CD14-positive monocyte (primary cell): ENCODE measurements around the gene C1QTNF6. TPM values are rescaled to one million over a fixed set of nuclear protein-coding genes. Genes with fewer than 3 reads are reported as not detected.
A peak's percentile ranks its signal among the peaks of the same experiment; 100 is the strongest.

Experiments used
- DNase-seq, 3 donors: peaks; one replicate each; pipeline ENCODE4 v3.0.0-alpha.2; 2011 to 2022
- H2AFZ ChIP-seq: 2 replicates; pipeline ENCODE4 v1.6.0; 2012; ENCODE audit warnings: mild to moderate bottlenecking, low read depth, low read length, inconsistent platforms; ENCODE audit not compliant: insufficient read depth, poor library complexity, severe bottlenecking
- H3K27ac ChIP-seq, 2 donors: 1 replicate in 1 of 2; 2 replicates in 1 of 2; pipeline ENCODE4 v1.5.1; 2012 to 2013; ENCODE audit warnings: low read length in 2 of 2, control low read depth in 1 of 2, inconsistent platforms in 1 of 2, low read depth in 1 of 2, mild to moderate bottlenecking in 1 of 2
- H3K27me3 ChIP-seq, 2 donors: one replicate each; pipeline versions ENCODE4 v1.6.0 to v1.6.1; 2011 to 2013; ENCODE audit warnings: low read length in 2 of 2; ENCODE audit not compliant: control insufficient read depth in 2 of 2, insufficient read depth in 2 of 2
- H3K36me3 ChIP-seq, 2 donors: replicated peaks in 1 of 2; 1 replicate in 1 of 2; 2 replicates in 1 of 2; pipeline versions ENCODE4 v1.5.1 to v1.6.1; 2012 to 2013; ENCODE audit warnings: low read length in 2 of 2, control low read depth in 1 of 2, inconsistent platforms in 1 of 2, mild to moderate bottlenecking in 1 of 2; ENCODE audit not compliant: insufficient read depth in 2 of 2, control insufficient read depth in 1 of 2
- H3K4me1 ChIP-seq, 2 donors: 1 replicate in 1 of 2; 2 replicates in 1 of 2; pipeline versions ENCODE4 v1.5.1 to v1.6.1; 2012 to 2013; ENCODE audit warnings: low read length in 2 of 2, control low read depth in 1 of 2, inconsistent platforms in 1 of 2, mild to moderate bottlenecking in 1 of 2, moderate library complexity in 1 of 2; ENCODE audit not compliant: insufficient read depth in 2 of 2, control insufficient read depth in 1 of 2
- H3K4me2 ChIP-seq: replicated peaks from 2 replicates; pipeline ENCODE3; 2012; ENCODE audit warnings: low read length, moderate library complexity, mild to moderate bottlenecking; ENCODE audit not compliant: poor library complexity, severe bottlenecking; ENCODE audit errors: extremely low read depth
- H3K4me3 ChIP-seq, 3 experiments: fragments of 200-600 bp in 1 of 3; sonication (generic) in 1 of 3; replicated peaks in 1 of 3; 1 replicate in 2 of 3; 2 replicates in 1 of 3; pipeline ENCODE4 v1.5.1; 2011 to 2013; ENCODE audit warnings: low read length in 3 of 3, mild to moderate bottlenecking in 3 of 3, control low read depth in 2 of 3, low read depth in 2 of 3, inconsistent platforms in 1 of 3, moderate library complexity in 1 of 3
- H3K79me2 ChIP-seq: 2 replicates; pipeline ENCODE4 v1.6.0; 2012; ENCODE audit warnings: mild to moderate bottlenecking, control low read depth, inconsistent platforms, low read length, moderate library complexity; ENCODE audit not compliant: insufficient read depth
- H3K9ac ChIP-seq: 2 replicates; pipeline ENCODE4 v1.6.0; 2017; ENCODE audit warnings: low read length, mild to moderate bottlenecking; ENCODE audit not compliant: insufficient read depth, poor library complexity, severe bottlenecking
- H3K9me3 ChIP-seq, 2 donors: replicated peaks in 1 of 2; 1 replicate in 1 of 2; 2 replicates in 1 of 2; pipeline versions ENCODE4 v1.5.1 to v1.6.1; 2012 to 2013; ENCODE audit warnings: low read length in 2 of 2, control low read depth in 1 of 2; ENCODE audit not compliant: control insufficient read depth in 1 of 2, insufficient read depth in 1 of 2
- H4K20me1 ChIP-seq: 2 replicates; pipeline ENCODE4 v1.6.0; 2012; ENCODE audit warnings: mild to moderate bottlenecking, low read length, control low read depth, moderate library complexity; ENCODE audit not compliant: insufficient read depth
- H3K27ac Mint-ChIP-seq, 7 donors: one replicate each; pipeline ENCODE4 v1.8.0; 2020; ENCODE audit warnings: mild to moderate bottlenecking in 7 of 7, mixed read lengths in 7 of 7, moderate library complexity in 6 of 7, inconsistent platforms in 2 of 7
- H3K27me3 Mint-ChIP-seq, 3 donors: one replicate each; pipeline ENCODE4 v1.8.0; 2021 to 2022; ENCODE audit warnings: low read depth in 3 of 3, mild to moderate bottlenecking in 3 of 3, mixed read lengths in 3 of 3, moderate library complexity in 3 of 3, inconsistent platforms in 1 of 3
- H3K36me3 Mint-ChIP-seq, 2 donors: one replicate each; pipeline ENCODE4 v1.8.0; 2020; ENCODE audit warnings: mixed read lengths in 2 of 2, inconsistent platforms in 1 of 2, mild to moderate bottlenecking in 1 of 2
- H3K4me1 Mint-ChIP-seq: one replicate; pipeline ENCODE4 v1.8.0; 2020; ENCODE audit warnings: mild to moderate bottlenecking, mixed read lengths
- H3K4me3 Mint-ChIP-seq, 2 donors: one replicate each; pipeline ENCODE4 v1.8.0; 2020; ENCODE audit warnings: mild to moderate bottlenecking in 2 of 2, mixed read lengths in 2 of 2, moderate library complexity in 1 of 2
- H3K9me3 Mint-ChIP-seq, 7 donors: one replicate each; pipeline ENCODE4 v1.8.0; 2020 to 2022; ENCODE audit warnings: mixed read lengths in 7 of 7, mild to moderate bottlenecking in 6 of 7, moderate library complexity in 6 of 7, inconsistent platforms in 2 of 7
- CTCF ChIP-seq: fragments of 200-600 bp; IDR thresholded peaks from one replicate; pipeline ENCODE4 v1.8.0; 2022; ENCODE audit warnings: antibody characterized with exemption, mild to moderate bottlenecking
- WGBS: methylation state at CpG from one replicate; pipeline ENCODE4 v1.1.5; 2013; ENCODE audit warnings: missing lambda C conversion rate; ENCODE audit not compliant: insufficient coverage; 5-methylcytosine and 5-hydroxymethylcytosine counted together
- intact Hi-C, 2 donors: fragments of 100-400 bp; cut with micrococcal nuclease; formaldehyde crosslinking; loops; one replicate each; pipeline versions ENCODE4 v1.15.0 to v1.15.1; 2023
- polyA plus RNA-seq, 3 donors: library from polyadenylated mRNA; depleted of rRNA in 1 of 3; unstranded in 2 of 3; stranded (reverse) in 1 of 3; fragments of 300-500 nt in 2 of 3; fragments of >200 nt in 1 of 3; fragmentation: Illumina TruSeq in 2 of 3; gene quantifications; 1 replicate in 2 of 3; 2 replicates in 1 of 3; pipeline ENCODE4 v1.2.3, GENCODE V29; 2012 to 2021

C1QTNF6 gene
- polyA plus RNA-seq, 3 donors, result 0.14 to 2.3 (median 0.24) TPM

GRCh38 chr22:37175414-37176281, 12.4 kb downstream of the C1QTNF6 start:
- Histone ChIP-seq H3K9ac (peak overlapping the region; percentile 16), H3K27ac (peak overlapping the region; percentile 54 to 64), H3K4me3 (peak overlapping the region in 1 of 3 experiments; percentile 56), H3K27me3 (no peaks in the 10 kb centered on the region), H3K36me3 (no peaks in the 10 kb centered on the region), H3K4me1 (peaks cover 38 to 40% of the 10 kb centered on the region in 2 donors), H2AFZ (no peak overlapping the region), H4K20me1 (no peaks in the 10 kb centered on the region), H3K79me2 (no peaks in the 10 kb centered on the region), H3K4me2 (peak overlapping the region; percentile 58), H3K9me3 (no peaks in the 10 kb centered on the region)
- peaks cover 0 to 4% of the 10 kb centered on the region in 2 donors for H3K36me3 Mint-ChIP-seq
- H3K27ac Mint-ChIP-seq, result peak overlapping the region; percentile 88 to 94 (median 91)
- WGBS, result 64% methylated on average over 9 of the region's 18 CpGs
- intact Hi-C loops, result no loop called here
- DNase-seq, result no peak
- peaks cover 2 to 13% (median 8%) of the 10 kb centered on the region in 3 donors for H3K27me3 Mint-ChIP-seq
- H3K4me3 Mint-ChIP-seq, result peak overlapping the region in 1 of 2 donors; percentile 90
- peaks cover 43% of the 10 kb centered on the region for H3K4me1 Mint-ChIP-seq
- H3K9me3 Mint-ChIP-seq, result peaks cover 0 to 5% (median 0%) of the 10 kb centered on the region in 7 donors
- no peak for TF ChIP-seq CTCF

GRCh38 chr22:37174964-37175363, 13.1 kb downstream of the C1QTNF6 start:
- peaks cover 43% of the 10 kb centered on the region for H3K4me1 Mint-ChIP-seq
- Histone ChIP-seq H3K9me3 (no peaks in the 10 kb centered on the region), H3K4me3 (no peak overlapping the region), H3K9ac (no peak overlapping the region), H4K20me1 (no peaks in the 10 kb centered on the region), H2AFZ (no peak overlapping the region), H3K4me2 (no peak overlapping the region), H3K36me3 (no peaks in the 10 kb centered on the region), H3K27me3 (no peaks in the 10 kb centered on the region), H3K4me1 (peaks cover 38 to 40% of the 10 kb centered on the region in 2 donors), H3K79me2 (no peaks in the 10 kb centered on the region), H3K27ac (no peak overlapping the region)
- H3K9me3 Mint-ChIP-seq, result peaks cover 0 to 5% (median 0%) of the 10 kb centered on the region in 7 donors
- WGBS, result 100% methylated on average over 1 of the region's 9 CpGs
- peak overlapping the region in 1 of 7 donors; percentile 64 for H3K27ac Mint-ChIP-seq
- no peak for DNase-seq
- intact Hi-C loops, result no loop called here
- no peak for TF ChIP-seq CTCF
- peaks cover 4 to 12% (median 11%) of the 10 kb centered on the region in 3 donors for H3K27me3 Mint-ChIP-seq
- H3K36me3 Mint-ChIP-seq, result peaks cover 0 to 4% of the 10 kb centered on the region in 2 donors
- H3K4me3 Mint-ChIP-seq, result peak overlapping the region in 1 of 2 donors; percentile 40
